Lower lobe of right lung (tissue), 2 donors: ENCODE data around the gene PHF20. TPM values are rescaled to one million over a fixed set of nuclear protein-coding genes. Genes with fewer than 3 reads are reported as not detected.

Experiments
- ATAC-seq, 2 donors: fragments of 200-7000 bp; cut with Tn5 transposase; one replicate each; pipeline ENCODE4 v1.9.1; 2020 to 2022; ENCODE audit warnings: mild to moderate bottlenecking in 2 of 2, moderate library complexity in 2 of 2
- DNase-seq: peaks from one replicate; pipeline ENCODE4 v3.0.0-alpha.2; 2020
- H3K27ac ChIP-seq: fragments of 200-600 bp; one replicate; pipeline ENCODE4 v1.8.0; 2022
- H3K27me3 ChIP-seq: fragments of 200-600 bp; one replicate; pipeline ENCODE4 v1.8.0; 2022; ENCODE audit warnings: low read depth
- H3K36me3 ChIP-seq: fragments of 200-600 bp; one replicate; pipeline ENCODE4 v1.8.0; 2022; ENCODE audit warnings: mild to moderate bottlenecking
- H3K4me1 ChIP-seq: fragments of 200-600 bp; one replicate; pipeline ENCODE4 v1.8.0; 2022
- H3K4me3 ChIP-seq: fragments of 200-600 bp; one replicate; pipeline ENCODE4 v1.8.0; 2022; ENCODE audit warnings: mild to moderate bottlenecking
- H3K9me3 ChIP-seq: fragments of 200-600 bp; one replicate; pipeline ENCODE4 v1.8.0; 2022
- CTCF ChIP-seq: fragments of 200-600 bp; IDR thresholded peaks from one replicate; pipeline ENCODE4 v1.8.0; 2022; ENCODE audit warnings: antibody characterized with exemption, mild to moderate bottlenecking
- intact Hi-C: fragments of 100-400 bp; cut with DNase I; formaldehyde crosslinking; loops from one replicate; pipeline ENCODE4 v1.11.0; 2022
- total RNA-seq: library from RNA; stranded (reverse); fragmentation: NEBNext Ultra II Directional; extraction: Animal tissue kit (Norgen Biotek cat#: 25700); gene quantifications from one replicate; pipeline ENCODE4 v1.2.1, GENCODE V29; 2021
- donor health status: DM: no; HTN: yes; CAD: no; lungs with severe emphysema.

PHF20 gene
- total RNA-seq, 1 donor from 2014 or later: 47.9 TPM

- H3K9me3 ChIP-seq: no peaks in the 10 kb centered on the region
- ATAC-seq (no peak), DNase-seq (no peak)
- intact Hi-C loops: no loop called here
- no peak for TF ChIP-seq CTCF
- H3K27me3 ChIP-seq: no peaks in the 10 kb centered on the region
- H3K4me1 ChIP-seq: no peaks in the 10 kb centered on the region
- H3K4me3 ChIP-seq: no peak overlapping the region
- H3K36me3 ChIP-seq: peaks cover 50% of the 10 kb centered on the region
- no peak overlapping the region for H3K27ac ChIP-seq
These were observed 137.4 kb downstream of the PHF20 start for GRCh38 chr20:35909176-35909575.

GRCh38 chr20:35909796-35910195, 138.0 kb downstream of the PHF20 start:
- no peak for ATAC-seq

GRCh38 chr20:35910254-35910653, 138.4 kb downstream of the PHF20 start:
- Histone ChIP-seq H3K9me3 (no peaks in the 10 kb centered on the region), H3K27me3 (no peaks in the 10 kb centered on the region), H3K4me1 (no peaks in the 10 kb centered on the region), H3K36me3 (peaks cover 61% of the 10 kb centered on the region), H3K27ac (no peak overlapping the region), H3K4me3 (no peak overlapping the region)
- intact Hi-C loops: no loop called here
- no peak for TF ChIP-seq CTCF
- no peak for ATAC-seq
- DNase-seq: no peak

More at GRCh38 chr20:35909796-35910195, 138.0 kb downstream of the PHF20 start:
- H3K27ac ChIP-seq: no peak overlapping the region
- H3K4me1 ChIP-seq: no peaks in the 10 kb centered on the region
- H3K4me3 ChIP-seq: no peak overlapping the region
- intact Hi-C loops: no loop called here
- peaks cover 56% of the 10 kb centered on the region for H3K36me3 ChIP-seq
- no peaks in the 10 kb centered on the region for H3K27me3 ChIP-seq
- no peak for DNase-seq
- no peak for TF ChIP-seq CTCF
- H3K9me3 ChIP-seq: no peaks in the 10 kb centered on the region

GRCh38 chr20:35912881-35913280, 141.1 kb downstream of the PHF20 start:
- Histone ChIP-seq H3K27me3 (no peaks in the 10 kb centered on the region), H3K27ac (no peak overlapping the region), H3K4me1 (no peaks in the 10 kb centered on the region), H3K36me3 (peaks cover 76% of the 10 kb centered on the region), H3K4me3 (no peak overlapping the region), H3K9me3 (no peaks in the 10 kb centered on the region)
- TF ChIP-seq CTCF: no peak
- no peak for ATAC-seq
- intact Hi-C loops: no loop called here
- no peak for DNase-seq

GRCh38 chr20:35917077-35917476, 145.3 kb downstream of the PHF20 start:
- no peak for TF ChIP-seq CTCF
- Histone ChIP-seq H3K27me3 (no peaks in the 10 kb centered on the region), H3K36me3 (peaks cover 98% of the 10 kb centered on the region), H3K27ac (no peak overlapping the region), H3K9me3 (no peaks in the 10 kb centered on the region), H3K4me1 (no peaks in the 10 kb centered on the region), H3K4me3 (no peak overlapping the region)
- intact Hi-C loops: no loop called here
- no peak for ATAC-seq
- DNase-seq: no peak

- Histone ChIP-seq H3K4me1 (no peaks in the 10 kb centered on the region), H3K27ac (no peak overlapping the region), H3K9me3 (no peaks in the 10 kb centered on the region), H3K4me3 (no peak overlapping the region), H3K27me3 (no peaks in the 10 kb centered on the region), H3K36me3 (peaks cover 99% of the 10 kb centered on the region)
- intact Hi-C loops: no loop called here
- no peak for ATAC-seq
- no peak for DNase-seq
- no peak for TF ChIP-seq CTCF
These were observed 146.2 kb downstream of the PHF20 start for GRCh38 chr20:35918021-35918420.
